Smooth muscle cell (in vitro differentiated cells): Measurements from ENCODE around the gene NDUFS6. TPM values are rescaled to one million over a fixed set of nuclear protein-coding genes. Genes with fewer than 3 reads are reported as not detected.
"Not testable (repeated sequence)": the region's sequence is repeated elsewhere in the genome, so short reads cannot be mapped to it uniquely, and the experiment has no call there.

Source experiments
- DNase-seq: peaks from one replicate; lab custom pipeline; 2025; ENCODE audit not compliant: unreplicated experiment; lab: John Stamatoyannopoulos, UW
- H2AFZ ChIP-seq: fragments of 200-600 bp; sonication (generic); 2 replicates; pipeline ENCODE4 v1.6.0; 2016; ENCODE audit warnings: antibody characterized with exemption, low read depth, mild to moderate bottlenecking
- H3F3A ChIP-seq: fragments of 200-600 bp; sonication (generic); 2 replicates; pipeline ENCODE4 v1.6.0; 2017; ENCODE audit warnings: antibody characterized with exemption, low read depth
- H3K27ac ChIP-seq: fragments of 200-600 bp; sonication (generic); 2 replicates; pipeline ENCODE4 v1.5.1; 2016; ENCODE audit warnings: low read depth, mild to moderate bottlenecking
- H3K27me3 ChIP-seq: fragments of 200-600 bp; sonication (generic); 2 replicates; pipeline ENCODE4 v1.6.1; 2016; ENCODE audit warnings: low read depth, mild to moderate bottlenecking
- H3K36me3 ChIP-seq: fragments of 200-600 bp; sonication (generic); 2 replicates; pipeline ENCODE4 v1.5.1; 2016; ENCODE audit warnings: low read depth
- H3K4me1 ChIP-seq: fragments of 200-600 bp; sonication (generic); 2 replicates; pipeline ENCODE4 v1.5.1; 2016; ENCODE audit warnings: low read depth
- H3K4me2 ChIP-seq: fragments of 200-600 bp; sonication (generic); 2 replicates; pipeline ENCODE4 v1.6.0; 2016; ENCODE audit warnings: mild to moderate bottlenecking
- H3K4me3 ChIP-seq: fragments of 200-600 bp; sonication (generic); 2 replicates; pipeline ENCODE4 v1.5.1; 2016; ENCODE audit warnings: mild to moderate bottlenecking
- H3K79me2 ChIP-seq: fragments of 200-600 bp; sonication (generic); 2 replicates; pipeline ENCODE4 v1.6.0; 2016; ENCODE audit warnings: low read depth, mild to moderate bottlenecking
- H3K9ac ChIP-seq: fragments of 200-600 bp; sonication (generic); 2 replicates; pipeline ENCODE4 v1.6.0; 2016; ENCODE audit warnings: low read depth
- H3K9me3 ChIP-seq: fragments of 200-600 bp; sonication (generic); replicated peaks from 2 replicates; pipeline ENCODE4 v1.5.1; 2016; ENCODE audit warnings: low read depth
- H4K20me1 ChIP-seq: fragments of 200-600 bp; sonication (generic); 2 replicates; pipeline ENCODE4 v1.6.0; 2016; ENCODE audit warnings: low read depth
- WGBS: methylation state at CpG from one replicate; pipeline ENCODE4 v1.1.7; 2016; ENCODE audit warnings: low lambda C conversion rate; 5-methylcytosine and 5-hydroxymethylcytosine counted together
- polyA plus RNA-seq: library from polyadenylated mRNA; unstranded; fragments of >200 nt; fragmentation: Nextera tagmentation; extraction: Ambion mirVana; gene quantifications from 2 replicates; pipeline ENCODE4 v1.2.1, GENCODE V29; 2016
- total RNA-seq: library from RNA; depleted of rRNA; stranded (reverse); fragments of >200 nt; gene quantifications from 2 replicates; pipeline ENCODE4 v1.2.3, GENCODE V29; 2014
- TF ChIP-seq, protein P1 (sequence below): fragments of 200-600 bp; sonication (generic); IDR thresholded peaks from 2 replicates; pipeline ENCODE4 v1.5.1; 2017; ENCODE audit warnings: borderline replicate concordance, mild to moderate bottlenecking, antibody characterized with exemption; ENCODE audit not compliant: insufficient read depth, poor library complexity, severe bottlenecking

Gene NDUFS6
- total and polyA plus RNA-seq, 2 experiments from 2014 or later = 50.8 to 146 TPM

DNA sequence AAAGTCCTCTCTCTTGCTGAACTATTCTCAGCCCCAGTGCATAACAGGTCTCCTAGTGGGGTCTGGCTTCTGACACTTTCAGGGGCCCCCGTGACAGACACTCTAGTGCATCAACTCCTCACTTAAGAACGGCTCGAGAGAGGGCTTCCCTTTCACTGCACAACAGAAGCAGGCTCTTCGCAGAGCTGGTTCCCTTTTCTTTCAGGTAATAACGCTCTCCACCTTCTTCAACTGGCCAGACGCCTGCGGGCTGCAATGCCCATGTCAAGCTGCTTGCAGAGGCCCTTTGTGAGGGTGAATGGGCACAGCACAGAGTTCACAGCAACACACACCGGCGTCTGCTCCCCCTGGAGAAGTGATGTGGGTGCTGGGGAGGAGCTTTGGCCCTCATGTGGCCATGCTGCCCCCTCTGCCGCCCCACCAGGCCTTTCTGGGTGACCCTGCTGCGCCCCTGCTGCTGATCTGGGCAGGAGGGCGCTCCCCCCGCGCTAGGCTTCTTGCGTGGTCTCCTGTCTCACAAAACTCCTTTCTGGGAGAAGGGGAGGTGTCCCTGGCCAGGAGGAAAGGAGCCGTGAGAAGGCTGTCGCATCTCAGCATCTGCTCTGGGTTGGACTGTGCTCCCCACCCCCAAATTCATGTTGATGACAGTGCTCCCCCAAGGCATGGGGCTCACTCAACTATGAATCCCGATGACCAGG lies 4.0 kb upstream of the NDUFS6 start:
- Histone ChIP-seq H2AFZ (no peak overlapping the region), H3K9ac (no peak overlapping the region), H3K27ac (no peak overlapping the region), H3K4me2 (no peak overlapping the region), H3K9me3 (no peaks in the 10 kb centered on the region), H3K27me3 (no peaks in the 10 kb centered on the region), H3K4me3 (no peak overlapping the region), H3F3A (peaks cover 6% of the 10 kb centered on the region), H3K4me1 (peaks cover 14% of the 10 kb centered on the region), H3K79me2 (peaks cover 29% of the 10 kb centered on the region), H4K20me1 (no peaks in the 10 kb centered on the region), H3K36me3 (no peaks in the 10 kb centered on the region)
- no peak for DNase-seq
- TF ChIP-seq, protein P1, sequence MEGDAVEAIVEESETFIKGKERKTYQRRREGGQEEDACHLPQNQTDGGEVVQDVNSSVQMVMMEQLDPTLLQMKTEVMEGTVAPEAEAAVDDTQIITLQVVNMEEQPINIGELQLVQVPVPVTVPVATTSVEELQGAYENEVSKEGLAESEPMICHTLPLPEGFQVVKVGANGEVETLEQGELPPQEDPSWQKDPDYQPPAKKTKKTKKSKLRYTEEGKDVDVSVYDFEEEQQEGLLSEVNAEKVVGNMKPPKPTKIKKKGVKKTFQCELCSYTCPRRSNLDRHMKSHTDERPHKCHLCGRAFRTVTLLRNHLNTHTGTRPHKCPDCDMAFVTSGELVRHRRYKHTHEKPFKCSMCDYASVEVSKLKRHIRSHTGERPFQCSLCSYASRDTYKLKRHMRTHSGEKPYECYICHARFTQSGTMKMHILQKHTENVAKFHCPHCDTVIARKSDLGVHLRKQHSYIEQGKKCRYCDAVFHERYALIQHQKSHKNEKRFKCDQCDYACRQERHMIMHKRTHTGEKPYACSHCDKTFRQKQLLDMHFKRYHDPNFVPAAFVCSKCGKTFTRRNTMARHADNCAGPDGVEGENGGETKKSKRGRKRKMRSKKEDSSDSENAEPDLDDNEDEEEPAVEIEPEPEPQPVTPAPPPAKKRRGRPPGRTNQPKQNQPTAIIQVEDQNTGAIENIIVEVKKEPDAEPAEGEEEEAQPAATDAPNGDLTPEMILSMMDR = no peak
- 97% methylated on average over 18 of the region's 18 CpGs for WGBS

DNA sequence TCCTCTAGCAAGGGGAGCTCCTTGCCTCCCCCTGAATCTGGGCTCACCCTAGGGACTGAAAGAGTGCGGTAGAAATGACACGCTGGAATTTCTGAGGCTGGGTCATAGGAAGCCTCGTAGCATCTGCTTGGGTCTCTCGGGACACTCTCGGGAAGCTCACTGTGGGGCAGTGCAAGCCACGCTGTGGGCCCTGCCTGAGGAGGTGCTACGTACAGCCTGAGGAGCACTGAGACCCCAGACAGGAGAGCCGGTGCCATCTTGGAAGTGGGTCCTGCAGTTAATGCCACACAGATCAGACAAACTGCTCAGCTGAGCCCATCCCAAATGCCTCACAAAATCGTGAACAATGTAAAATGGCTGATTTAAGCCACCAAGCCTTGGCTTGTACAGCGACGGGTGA lies 3.4 kb upstream of the NDUFS6 start:
- peaks cover 35% of the 10 kb centered on the region for H3K79me2 ChIP-seq
- no peaks in the 10 kb centered on the region for H3K36me3 ChIP-seq
- DNase-seq = no peak
- 94% methylated on average over 11 of the region's 11 CpGs for WGBS
- H4K20me1 ChIP-seq = no peaks in the 10 kb centered on the region
- no peaks in the 10 kb centered on the region for H3K9me3 ChIP-seq
- H2AFZ ChIP-seq = no peak overlapping the region
- H3K4me1 ChIP-seq = peaks cover 14% of the 10 kb centered on the region
- peaks cover 6% of the 10 kb centered on the region for H3F3A ChIP-seq
- TF ChIP-seq, protein P1 = no peak
- H3K27ac ChIP-seq = no peak overlapping the region
- no peaks in the 10 kb centered on the region for H3K27me3 ChIP-seq
- H3K9ac ChIP-seq = no peak overlapping the region
- peak overlapping the region; percentile 93 for H3K4me2 ChIP-seq
- H3K4me3 ChIP-seq = no peak overlapping the region

GRCh38 chr5:1798589-1798988 lies 2.6 kb upstream of the NDUFS6 start:
- Histone ChIP-seq H3K4me1 (peaks cover 10% of the 10 kb centered on the region), H3K79me2 (peaks cover 41% of the 10 kb centered on the region), H3K4me3 (peak overlapping the region; percentile 87), H3K9ac (peak overlapping the region; percentile 89), H3K4me2 (peak overlapping the region; percentile 93), H3K27ac (peak overlapping the region; percentile 81)
- not testable (repeated sequence) for H3K36me3 ChIP-seq, H3K27me3 ChIP-seq, H4K20me1 ChIP-seq, H3F3A ChIP-seq, H3K9me3 ChIP-seq, DNase-seq, H2AFZ ChIP-seq
- 92% methylated on average over 16 of the region's 16 CpGs for WGBS

DNA sequence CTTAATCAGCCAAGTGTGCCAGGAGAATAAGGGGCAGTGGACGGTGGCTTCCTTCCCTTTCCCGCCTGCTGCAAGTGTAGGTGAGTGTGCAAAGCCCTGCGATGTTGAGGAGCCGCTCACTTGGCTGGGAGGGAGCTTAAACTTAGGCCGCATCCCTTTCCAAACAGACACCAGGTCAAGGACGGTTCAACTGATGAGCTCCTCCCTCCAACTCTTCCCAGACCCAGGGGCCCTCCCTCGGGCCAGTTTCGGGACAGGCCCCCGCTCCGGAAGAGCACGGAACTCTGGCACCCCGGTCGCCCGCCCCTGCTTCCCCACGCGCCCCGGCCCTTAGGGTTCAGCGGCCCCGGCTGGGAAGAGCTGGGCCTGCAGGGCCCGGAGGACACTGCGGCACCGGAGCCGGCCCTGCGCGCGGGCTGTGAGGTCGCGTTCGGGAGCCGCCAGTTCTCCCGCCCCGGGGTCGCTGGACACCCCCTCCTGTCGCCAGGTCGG lies 2.1 kb upstream of the NDUFS6 start:
- Histone ChIP-seq H3K4me3 (peak overlapping the region; percentile 87), H3K79me2 (peaks cover 41% of the 10 kb centered on the region), H3K9me3 (no peaks in the 10 kb centered on the region), H2AFZ (peak overlapping the region; percentile 65), H3K9ac (peak overlapping the region; percentile 89), H3K4me2 (peak overlapping the region; percentile 93), H3K36me3 (no peaks in the 10 kb centered on the region), H3K27ac (peak overlapping the region; percentile 81), H4K20me1 (no peaks in the 10 kb centered on the region), H3K27me3 (no peaks in the 10 kb centered on the region), H3F3A (no peaks in the 10 kb centered on the region), H3K4me1 (peaks cover 10% of the 10 kb centered on the region)
- no peak for DNase-seq
- TF ChIP-seq, protein P1 = no peak
- 4% methylated on average over 17 of the region's 35 CpGs for WGBS
